PC-9 (cell line): ENCODE data around the gene NBEA. TPM values are rescaled to one million over a fixed set of nuclear protein-coding genes. Genes with fewer than 3 reads are reported as not detected.
A peak's percentile ranks its signal among the peaks of the same experiment; 100 is the strongest.

ENCODE experiments used
- BruUV-seq: library from RNA; stranded (reverse); fragments of 400-500 nt; replicated peaks from 2 replicates; lab custom pipeline; 2021; lab: Mats Ljungman, UMichigan
- CTCF ChIA-PET: fragments of 300-600 bp; sonication (Branson Sonifier 250); formaldehyde crosslinking; loops from one replicate; lab custom pipeline; 2022; ENCODE audit warnings: antibody characterized with exemption; lab: Charles Lee
- POLR2A ChIA-PET: fragments of 300-600 bp; sonication (Branson Sonifier 250); formaldehyde crosslinking; loops from one replicate; lab custom pipeline; 2022; ENCODE audit warnings: antibody characterized with exemption; ENCODE audit not compliant: unreplicated experiment; lab: Charles Lee
- DNase-seq, 2 experiments: peaks; one replicate each; pipeline versions ENCODE4 v3.0.0 to v3.0.0-alpha.2; 2015 to 2022; ENCODE audit warnings: mixed read lengths in 1 of 2
- H2AFZ ChIP-seq: fragments of 200-600 bp; sonication (generic); 2 replicates; pipeline ENCODE4 v1.8.1; 2017; ENCODE audit warnings: antibody characterized with exemption
- H3F3A ChIP-seq: fragments of 200-600 bp; sonication (generic); 2 replicates; pipeline ENCODE4 v1.8.1; 2017; ENCODE audit warnings: antibody characterized with exemption, mild to moderate bottlenecking, low read depth; ENCODE audit not compliant: insufficient read depth
- H3K27ac ChIP-seq: fragments of 200-600 bp; sonication (generic); 2 replicates; pipeline ENCODE4 v1.6.1; 2016; ENCODE audit warnings: mixed run types
- H3K27me3 ChIP-seq: fragments of 200-600 bp; sonication (generic); 2 replicates; pipeline ENCODE4 v1.6.1; 2016; ENCODE audit warnings: low read depth, mixed run types; ENCODE audit not compliant: insufficient read depth
- H3K36me3 ChIP-seq: fragments of 200-600 bp; sonication (generic); 2 replicates; pipeline ENCODE4 v1.6.1; 2016; ENCODE audit warnings: low read depth, mixed run types
- H3K4me1 ChIP-seq: fragments of 200-600 bp; sonication (generic); replicated peaks from 2 replicates; pipeline ENCODE4 v1.6.1; 2016; ENCODE audit warnings: mixed run types; ENCODE audit not compliant: insufficient read depth
- H3K4me2 ChIP-seq: fragments of 200-600 bp; sonication (generic); 2 replicates; pipeline ENCODE4 v1.6.1; 2017; ENCODE audit warnings: mixed run types
- H3K4me3 ChIP-seq: fragments of 200-600 bp; sonication (generic); 2 replicates; pipeline ENCODE4 v1.6.1; 2016; ENCODE audit warnings: mixed run types
- H3K79me2 ChIP-seq: fragments of 200-600 bp; sonication (generic); 2 replicates; pipeline ENCODE4 v1.6.1; 2017; ENCODE audit warnings: low read depth, mixed run types
- H3K9me2 ChIP-seq: fragments of 200-600 bp; sonication (generic); 2 replicates; pipeline ENCODE4 v1.8.1; 2017; ENCODE audit warnings: mild to moderate bottlenecking; ENCODE audit not compliant: insufficient read depth
- H3K9me3 ChIP-seq: fragments of 200-600 bp; sonication (generic); 2 replicates; pipeline ENCODE4 v1.8.1; 2016; ENCODE audit warnings: low read depth; ENCODE audit not compliant: insufficient read depth
- H4K20me1 ChIP-seq: fragments of 200-600 bp; sonication (generic); 2 replicates; pipeline ENCODE4 v1.8.1; 2017; ENCODE audit not compliant: insufficient read depth
- CTCF ChIP-seq: fragments of 200-600 bp; sonication (generic); conservative IDR thresholded peaks from 2 replicates; pipeline ENCODE4 v1.6.1; 2017; ENCODE audit warnings: mixed run types, antibody characterized with exemption, mild to moderate bottlenecking, moderate library complexity
- EZH2 ChIP-seq: fragments of 200-600 bp; sonication (generic); IDR thresholded peaks from 2 replicates; pipeline ENCODE4 v1.8.0; 2017; ENCODE audit warnings: antibody characterized with exemption, low read depth
- intact Hi-C: fragments of 100-400 bp; cut with micrococcal nuclease; formaldehyde crosslinking; loops from one replicate; pipeline ENCODE4 v1.10.0; 2022; ENCODE audit not compliant: unreplicated experiment
- total RNA-seq: library from RNA; stranded (reverse); gene quantifications from 2 replicates; pipeline ENCODE4 v1.2.3, GENCODE V29; 2021

The NBEA gene
- total RNA-seq, 1 experiment from 2014 or later = 4.0 TPM

GRCh38 chr13:35140831-35141230 is 198.8 kb downstream of the NBEA start:
- TF ChIP-seq EZH2 (no peak), CTCF (no peak)
- no peaks in the 10 kb centered on the region for H4K20me1 ChIP-seq
- no peaks in the 10 kb centered on the region for H3K4me1 ChIP-seq
- ChIA-PET POLR2A (no interaction called here), CTCF (no interaction called here)
- no peak for DNase-seq
- no peaks in the 10 kb centered on the region for H3K9me2 ChIP-seq
- H3K4me3 ChIP-seq = no peak overlapping the region
- no peaks in the 10 kb centered on the region for H3K36me3 ChIP-seq
- no peaks in the 10 kb centered on the region for H3F3A ChIP-seq
- no peak overlapping the region for H3K27ac ChIP-seq
- no peaks in the 10 kb centered on the region for H3K27me3 ChIP-seq
- intact Hi-C loops = no loop called here
- BruUV-seq = no TSS peak
- H3K9me3 ChIP-seq = no peaks in the 10 kb centered on the region; the same call in 1 of the 2 replicates
- no peaks in the 10 kb centered on the region for H3K79me2 ChIP-seq
- H2AFZ ChIP-seq = no peak overlapping the region
- no peak overlapping the region for H3K4me2 ChIP-seq

DNA sequence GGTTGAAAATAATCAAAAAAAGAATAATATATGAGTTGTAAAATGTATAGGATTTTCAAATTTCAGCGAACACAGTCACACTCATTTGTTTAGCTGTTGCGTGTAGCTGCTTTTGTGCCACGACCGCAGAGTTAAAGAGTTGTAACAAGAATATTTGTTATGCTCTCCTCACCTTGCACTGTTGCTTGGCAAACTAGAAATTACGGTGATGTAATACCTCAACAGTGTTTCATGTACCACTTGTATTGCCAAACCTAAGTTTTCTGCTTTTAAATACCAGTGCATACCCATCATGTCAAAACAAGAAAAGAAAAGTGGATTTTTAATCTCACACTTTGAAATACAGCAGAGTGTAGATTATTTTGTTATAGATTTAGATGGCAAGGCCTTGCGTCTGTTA is 201.1 kb downstream of the NBEA start:
- Histone ChIP-seq H3K27me3 (no peaks in the 10 kb centered on the region), H3F3A (no peaks in the 10 kb centered on the region), H3K79me2 (no peaks in the 10 kb centered on the region), H3K9me2 (no peaks in the 10 kb centered on the region), H2AFZ (no peak overlapping the region), H3K9me3 (no peaks in the 10 kb centered on the region; the same call in 1 of the 2 replicates), H3K36me3 (no peaks in the 10 kb centered on the region), H3K4me2 (no peak overlapping the region), H4K20me1 (no peaks in the 10 kb centered on the region), H3K27ac (no peak overlapping the region), H3K4me3 (no peak overlapping the region), H3K4me1 (no peaks in the 10 kb centered on the region)
- no TSS peak for BruUV-seq
- ChIA-PET POLR2A (no interaction called here), CTCF (no interaction called here)
- intact Hi-C loops = no loop called here
- TF ChIP-seq EZH2 = no peak
- no peak for TF ChIP-seq CTCF
- DNase-seq = no peak

DNA sequence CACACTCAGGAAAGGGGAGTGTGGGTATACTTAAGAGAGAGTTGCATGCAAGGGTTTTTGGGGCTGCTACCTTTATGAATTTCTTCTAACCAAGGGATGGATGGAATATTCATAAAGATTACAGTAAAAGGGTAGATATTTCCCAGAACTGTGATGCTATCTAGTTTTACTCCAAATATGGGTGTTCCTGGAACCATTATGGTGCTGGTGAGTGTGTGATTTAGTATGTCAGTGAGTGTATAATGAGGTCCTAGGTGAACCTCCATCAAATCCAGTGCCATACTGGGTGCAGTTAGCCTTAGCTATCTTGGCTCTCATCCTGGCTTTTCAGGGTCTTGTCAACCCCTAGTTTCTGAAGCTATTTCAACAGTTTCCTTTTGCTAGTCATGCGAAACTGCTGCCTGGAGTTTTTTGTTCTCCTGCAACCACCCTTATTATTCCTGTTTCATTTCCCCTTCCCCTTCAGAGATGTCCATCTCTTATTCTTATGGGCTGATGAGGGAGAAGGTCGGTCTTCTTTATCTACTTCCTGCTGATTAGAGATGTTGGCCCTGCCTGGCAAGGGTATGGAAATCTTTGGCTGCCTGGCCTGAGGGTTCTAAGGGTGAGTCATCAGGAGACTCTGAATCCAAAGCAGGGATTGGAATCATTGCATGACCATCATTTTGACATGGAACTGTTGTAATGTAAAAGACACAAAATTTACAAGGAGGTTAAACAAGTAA is 202.3 kb downstream of the NBEA start:
- DNase-seq = peak in 1 of 2 experiments; percentile 1

More for the DNA sequence above, 202.3 kb downstream of the NBEA start:
- Histone ChIP-seq H3K4me3 (no peak overlapping the region), H2AFZ (no peak overlapping the region), H3K27ac (no peak overlapping the region), H3K9me3 (no peaks in the 10 kb centered on the region; the same call in 1 of the 2 replicates), H3K4me2 (no peak overlapping the region), H3K9me2 (no peaks in the 10 kb centered on the region), H4K20me1 (no peaks in the 10 kb centered on the region), H3K4me1 (no peaks in the 10 kb centered on the region), H3K79me2 (no peaks in the 10 kb centered on the region), H3F3A (no peaks in the 10 kb centered on the region), H3K36me3 (no peaks in the 10 kb centered on the region), H3K27me3 (no peaks in the 10 kb centered on the region)
- ChIA-PET CTCF (no interaction called here), POLR2A (no interaction called here)
- TF ChIP-seq CTCF = no peak
- no peak for TF ChIP-seq EZH2
- intact Hi-C loops = no loop called here
- BruUV-seq = no TSS peak
